PC-9 (cell line): ENCODE measurements around the gene CWC27. TPM values are rescaled to one million over a fixed set of nuclear protein-coding genes. Genes with fewer than 3 reads are reported as not detected.

Experiments used
- BruUV-seq: library from RNA; stranded (reverse); fragments of 400-500 nt; replicated peaks from 2 replicates; lab custom pipeline; 2021; lab: Mats Ljungman, UMichigan
- CTCF ChIA-PET: fragments of 300-600 bp; sonication (Branson Sonifier 250); formaldehyde crosslinking; loops from one replicate; lab custom pipeline; 2022; ENCODE audit warnings: antibody characterized with exemption; lab: Charles Lee
- POLR2A ChIA-PET: fragments of 300-600 bp; sonication (Branson Sonifier 250); formaldehyde crosslinking; loops from one replicate; lab custom pipeline; 2022; ENCODE audit warnings: antibody characterized with exemption; ENCODE audit not compliant: unreplicated experiment; lab: Charles Lee
- DNase-seq, 2 experiments: peaks; one replicate each; pipeline versions ENCODE4 v3.0.0 to v3.0.0-alpha.2; 2015 to 2022; ENCODE audit warnings: mixed read lengths in 1 of 2
- H2AFZ ChIP-seq: fragments of 200-600 bp; sonication (generic); 2 replicates; pipeline ENCODE4 v1.8.1; 2017; ENCODE audit warnings: antibody characterized with exemption
- H3F3A ChIP-seq: fragments of 200-600 bp; sonication (generic); 2 replicates; pipeline ENCODE4 v1.8.1; 2017; ENCODE audit warnings: antibody characterized with exemption, mild to moderate bottlenecking, low read depth; ENCODE audit not compliant: insufficient read depth
- H3K27ac ChIP-seq: fragments of 200-600 bp; sonication (generic); 2 replicates; pipeline ENCODE4 v1.6.1; 2016; ENCODE audit warnings: mixed run types
- H3K27me3 ChIP-seq: fragments of 200-600 bp; sonication (generic); 2 replicates; pipeline ENCODE4 v1.6.1; 2016; ENCODE audit warnings: low read depth, mixed run types; ENCODE audit not compliant: insufficient read depth
- H3K36me3 ChIP-seq: fragments of 200-600 bp; sonication (generic); 2 replicates; pipeline ENCODE4 v1.6.1; 2016; ENCODE audit warnings: low read depth, mixed run types
- H3K4me1 ChIP-seq: fragments of 200-600 bp; sonication (generic); replicated peaks from 2 replicates; pipeline ENCODE4 v1.6.1; 2016; ENCODE audit warnings: mixed run types; ENCODE audit not compliant: insufficient read depth
- H3K4me2 ChIP-seq: fragments of 200-600 bp; sonication (generic); 2 replicates; pipeline ENCODE4 v1.6.1; 2017; ENCODE audit warnings: mixed run types
- H3K4me3 ChIP-seq: fragments of 200-600 bp; sonication (generic); 2 replicates; pipeline ENCODE4 v1.6.1; 2016; ENCODE audit warnings: mixed run types
- H3K79me2 ChIP-seq: fragments of 200-600 bp; sonication (generic); 2 replicates; pipeline ENCODE4 v1.6.1; 2017; ENCODE audit warnings: low read depth, mixed run types
- H3K9me2 ChIP-seq: fragments of 200-600 bp; sonication (generic); 2 replicates; pipeline ENCODE4 v1.8.1; 2017; ENCODE audit warnings: mild to moderate bottlenecking; ENCODE audit not compliant: insufficient read depth
- H3K9me3 ChIP-seq: fragments of 200-600 bp; sonication (generic); 2 replicates; pipeline ENCODE4 v1.8.1; 2016; ENCODE audit warnings: low read depth; ENCODE audit not compliant: insufficient read depth
- H4K20me1 ChIP-seq: fragments of 200-600 bp; sonication (generic); 2 replicates; pipeline ENCODE4 v1.8.1; 2017; ENCODE audit not compliant: insufficient read depth
- CTCF ChIP-seq: fragments of 200-600 bp; sonication (generic); conservative IDR thresholded peaks from 2 replicates; pipeline ENCODE4 v1.6.1; 2017; ENCODE audit warnings: mixed run types, antibody characterized with exemption, mild to moderate bottlenecking, moderate library complexity
- EZH2 ChIP-seq: fragments of 200-600 bp; sonication (generic); IDR thresholded peaks from 2 replicates; pipeline ENCODE4 v1.8.0; 2017; ENCODE audit warnings: antibody characterized with exemption, low read depth
- intact Hi-C: fragments of 100-400 bp; cut with micrococcal nuclease; formaldehyde crosslinking; loops from one replicate; pipeline ENCODE4 v1.10.0; 2022; ENCODE audit not compliant: unreplicated experiment
- total RNA-seq: library from RNA; stranded (reverse); gene quantifications from 2 replicates; pipeline ENCODE4 v1.2.3, GENCODE V29; 2021

Gene CWC27
- total RNA-seq, 1 experiment from 2014 or later: 24.1 TPM

GRCh38 chr5:64742411-64742810 is 26.3 kb upstream of the CWC27 start:
- Histone ChIP-seq H4K20me1 (no peaks in the 10 kb centered on the region), H3K79me2 (no peaks in the 10 kb centered on the region), H2AFZ (no peak overlapping the region), H3K27ac (no peak overlapping the region), H3K4me1 (no peaks in the 10 kb centered on the region), H3K4me2 (no peak overlapping the region), H3F3A (no peaks in the 10 kb centered on the region), H3K36me3 (peaks cover 8% of the 10 kb centered on the region; the same call in 1 of the 2 replicates), H3K9me3 (no peaks in the 10 kb centered on the region), H3K27me3 (no peaks in the 10 kb centered on the region), H3K9me2 (no peaks in the 10 kb centered on the region; the same call in 1 of the 2 replicates), H3K4me3 (no peak overlapping the region)
- POLR2A ChIA-PET: no interaction called here
- DNase-seq: no peak
- no TSS peak for BruUV-seq
- CTCF ChIA-PET: no interaction called here
- intact Hi-C loops: no loop called here
- TF ChIP-seq EZH2 (no peak), CTCF (no peak)

- peaks cover 8% of the 10 kb centered on the region; the same call in 1 of the 2 replicates for H3K36me3 ChIP-seq
- BruUV-seq: no TSS peak
- TF ChIP-seq EZH2: no peak
- intact Hi-C loops: no loop called here
- no peaks in the 10 kb centered on the region for H3K79me2 ChIP-seq
- H3K9me2 ChIP-seq: no peaks in the 10 kb centered on the region; the same call in 1 of the 2 replicates
- CTCF ChIA-PET: no interaction called here
- no peaks in the 10 kb centered on the region for H4K20me1 ChIP-seq
- H2AFZ ChIP-seq: no peak overlapping the region
- H3K9me3 ChIP-seq: no peaks in the 10 kb centered on the region
- H3K4me3 ChIP-seq: no peak overlapping the region
- POLR2A ChIA-PET: no interaction called here
- no peak for DNase-seq
- no peaks in the 10 kb centered on the region for H3K27me3 ChIP-seq
- no peaks in the 10 kb centered on the region for H3K4me1 ChIP-seq
- H3F3A ChIP-seq: no peaks in the 10 kb centered on the region
- no peak overlapping the region for H3K4me2 ChIP-seq
- H3K27ac ChIP-seq: no peak overlapping the region
Measured at GRCh38 chr5:64742821-64743220, 25.9 kb upstream of the CWC27 start.

- TF ChIP-seq EZH2 (no peak), CTCF (no peak)
- no peaks in the 10 kb centered on the region for H3K27me3 ChIP-seq
- no peaks in the 10 kb centered on the region; the same call in 1 of the 2 replicates for H3K9me2 ChIP-seq
- no peak overlapping the region for H3K27ac ChIP-seq
- ChIA-PET POLR2A (no interaction called here), CTCF (no interaction called here)
- no TSS peak for BruUV-seq
- no peaks in the 10 kb centered on the region for H3K4me1 ChIP-seq
- H3K36me3 ChIP-seq: no peaks in the 10 kb centered on the region; the same call in 1 of the 2 replicates
- H3K4me3 ChIP-seq: no peak overlapping the region
- no peak overlapping the region for H2AFZ ChIP-seq
- DNase-seq: no peak
- no peaks in the 10 kb centered on the region for H3F3A ChIP-seq
- no peak overlapping the region for H3K4me2 ChIP-seq
- H4K20me1 ChIP-seq: 0 out of 2 replicates have a peak, but pooled peaks cover 8% of the 10 kb centered on the region
- intact Hi-C loops: no loop called here
- H3K9me3 ChIP-seq: no peaks in the 10 kb centered on the region
- no peaks in the 10 kb centered on the region for H3K79me2 ChIP-seq
Measured at GRCh38 chr5:64744914-64745313, 23.8 kb upstream of the CWC27 start.

- Histone ChIP-seq H2AFZ (no peak overlapping the region), H3K27ac (no peak overlapping the region), H3K4me1 (no peaks in the 10 kb centered on the region), H3K36me3 (no peaks in the 10 kb centered on the region), H3K9me2 (no peaks in the 10 kb centered on the region; the same call in 1 of the 2 replicates), H3K79me2 (no peaks in the 10 kb centered on the region), H3K4me2 (no peak overlapping the region), H3K4me3 (no peak overlapping the region), H3F3A (no peaks in the 10 kb centered on the region), H3K9me3 (no peaks in the 10 kb centered on the region), H3K27me3 (no peaks in the 10 kb centered on the region), H4K20me1 (0 out of 2 replicates have a peak, but pooled peaks cover 8% of the 10 kb centered on the region)
- no peak for TF ChIP-seq EZH2
- no peak for TF ChIP-seq CTCF
- ChIA-PET CTCF (no interaction called here), POLR2A (no interaction called here)
- intact Hi-C loops: no loop called here
- no TSS peak for BruUV-seq
- DNase-seq: no peak
Measured at GRCh38 chr5:64746446-64746845, 22.3 kb upstream of the CWC27 start.
